Activated CD4-positive, alpha-beta T cell treated with anti-CD3 and anti-CD28 coated beads, Interleukin-2, amount 10 ng/mL, durations not matched to agents 7 days and 5 days (primary cell): Measurements from ENCODE around the gene CYP11A1. TPM values are rescaled to one million over a fixed set of nuclear protein-coding genes. Genes with fewer than 3 reads are reported as not detected.
"Not testable (repeated sequence)": the region's sequence is repeated elsewhere in the genome, so short reads cannot be mapped to it uniquely, and the experiment has no call there.

Source experiments
- CTCF ChIA-PET: fragments of 350-600 bp; sonication (Branson Sonifier 250); formaldehyde crosslinking; loops from one replicate; lab custom pipeline; 2021; ENCODE audit warnings: antibody characterized with exemption; lab: Charles Lee
- POLR2A ChIA-PET: fragments of 350-600 bp; sonication (Branson Sonifier 250); formaldehyde crosslinking; loops from one replicate; lab custom pipeline; 2021; ENCODE audit warnings: antibody characterized with exemption; lab: Charles Lee
- DNase-seq: peaks from one replicate; pipeline ENCODE4 v3.0.0-alpha.2; 2020
- H3K27ac Mint-ChIP-seq: one replicate; pipeline ENCODE4 v1.8.0; 2021; ENCODE audit warnings: mild to moderate bottlenecking, moderate library complexity, mixed read lengths
- H3K27me3 Mint-ChIP-seq: one replicate; pipeline ENCODE4 v1.8.0; 2021; ENCODE audit warnings: mixed read lengths
- H3K36me3 Mint-ChIP-seq: one replicate; pipeline ENCODE4 v1.8.0; 2021; ENCODE audit warnings: low read depth, mixed read lengths
- H3K4me1 Mint-ChIP-seq: one replicate; pipeline ENCODE4 v1.8.0; 2021; ENCODE audit warnings: mixed read lengths
- H3K4me3 Mint-ChIP-seq: one replicate; pipeline ENCODE4 v1.8.0; 2021; ENCODE audit warnings: mild to moderate bottlenecking, moderate library complexity, mixed read lengths
- H3K9me3 Mint-ChIP-seq: one replicate; pipeline ENCODE4 v1.8.0; 2021; ENCODE audit warnings: mixed read lengths
- total RNA-seq, 2 experiments: library from RNA; stranded (reverse); gene quantifications; one replicate each; pipeline ENCODE4 v1.2.3, GENCODE V29; 2021

The CYP11A1 gene
- total RNA-seq, 2 experiments from 2014 or later, result not detected

DNA sequence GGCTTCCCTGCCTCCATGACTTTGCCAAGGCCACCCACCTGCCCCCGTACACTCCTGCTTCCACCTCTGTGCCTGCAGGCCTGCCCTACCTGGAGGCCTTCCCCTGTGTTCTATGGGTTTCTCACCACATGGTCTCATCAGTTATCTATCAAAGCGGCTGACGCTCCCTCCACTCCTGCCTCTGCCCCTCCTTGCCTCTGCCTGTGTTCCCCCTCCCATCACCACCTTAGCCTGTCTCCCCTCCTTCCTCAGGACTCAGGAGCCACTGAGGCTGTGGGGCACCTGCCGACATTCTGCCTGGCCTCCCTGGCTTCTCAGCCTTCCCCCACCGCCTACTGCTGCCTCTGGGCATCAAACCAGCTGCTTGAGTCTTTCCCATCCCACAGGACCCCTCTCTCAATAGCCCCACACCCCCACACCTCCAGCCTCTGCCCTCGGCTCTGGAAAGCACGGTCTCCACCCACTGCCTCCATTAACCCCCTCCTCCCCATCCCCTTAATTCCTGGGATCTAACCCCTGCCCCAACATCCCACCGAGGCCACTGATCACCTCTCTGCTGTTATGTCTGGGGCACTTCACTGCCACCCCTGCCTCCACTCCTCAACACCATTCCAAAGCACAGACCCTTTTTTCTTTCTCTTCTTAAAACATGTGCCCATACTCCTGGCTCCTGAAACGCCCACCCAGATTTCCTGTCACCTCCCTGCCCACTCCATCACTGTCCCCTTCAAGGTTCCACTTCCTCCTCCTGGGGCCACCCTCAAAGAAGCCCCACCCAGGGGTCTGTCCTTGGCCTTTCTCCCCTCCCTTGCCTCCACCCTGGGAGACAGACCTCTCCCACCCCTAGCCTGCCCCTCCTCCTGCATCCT, 24.4 kb upstream of the CYP11A1 start:
- ChIA-PET POLR2A (no interaction called here), CTCF (interaction anchor here (0.9 to 5.6 kb wide), 4 partner anchors 8 to 47 kb away, joined by 3 to 44 read pairs (median 6); no protein-coding TSS in a partner anchor)
- Mint-ChIP-seq H3K4me3 (no peak overlapping the region), H3K9me3 (no peaks in the 10 kb centered on the region), H3K36me3 (no peaks in the 10 kb centered on the region), H3K4me1 (peaks cover 39% of the 10 kb centered on the region), H3K27ac (peak overlapping the region; percentile 44), H3K27me3 (no peaks in the 10 kb centered on the region)
- no peak for DNase-seq

DNA sequence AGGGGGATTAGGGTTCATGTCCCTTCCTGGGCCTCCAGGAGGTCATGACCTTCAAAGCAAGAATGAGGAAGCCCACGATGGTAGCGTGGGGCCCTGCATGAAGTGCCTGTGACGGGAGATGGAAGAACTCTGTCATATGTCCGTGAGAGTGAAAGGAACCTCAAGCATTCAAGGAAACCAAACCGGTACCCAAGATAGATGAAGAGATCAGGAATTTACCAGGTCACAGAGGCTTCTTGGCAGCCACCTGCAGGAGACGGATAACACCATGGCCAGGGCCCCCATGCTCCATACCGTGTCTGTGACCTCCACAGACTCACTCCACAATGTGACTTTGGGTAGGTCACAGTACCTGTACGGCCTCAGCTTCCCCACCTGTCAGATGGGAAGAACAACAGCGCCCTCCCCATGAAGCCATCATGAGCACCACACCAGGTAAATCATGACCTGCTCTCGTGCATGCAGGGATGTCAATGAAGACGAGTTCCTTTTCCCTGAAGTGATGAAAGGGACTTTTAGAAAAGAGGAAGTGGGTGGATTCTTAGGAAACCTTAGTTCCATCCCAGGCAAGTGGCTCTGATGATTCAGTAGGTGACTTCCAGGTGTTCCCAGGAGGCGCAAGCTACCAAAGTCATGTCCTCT, 23.3 kb upstream of the CYP11A1 start:
- Mint-ChIP-seq H3K27ac (peak overlapping the region; percentile 57), H3K27me3 (no peaks in the 10 kb centered on the region), H3K4me3 (no peak overlapping the region), H3K4me1 (peaks cover 37% of the 10 kb centered on the region), H3K9me3 (no peaks in the 10 kb centered on the region), H3K36me3 (no peaks in the 10 kb centered on the region)
- POLR2A ChIA-PET, result no interaction called here
- CTCF ChIA-PET, result interaction anchor here (1.0 to 1.9 kb wide), 2 partner anchors 9 kb away, joined by 3 to 7 read pairs; no protein-coding TSS in a partner anchor
- no peak for DNase-seq

DNA sequence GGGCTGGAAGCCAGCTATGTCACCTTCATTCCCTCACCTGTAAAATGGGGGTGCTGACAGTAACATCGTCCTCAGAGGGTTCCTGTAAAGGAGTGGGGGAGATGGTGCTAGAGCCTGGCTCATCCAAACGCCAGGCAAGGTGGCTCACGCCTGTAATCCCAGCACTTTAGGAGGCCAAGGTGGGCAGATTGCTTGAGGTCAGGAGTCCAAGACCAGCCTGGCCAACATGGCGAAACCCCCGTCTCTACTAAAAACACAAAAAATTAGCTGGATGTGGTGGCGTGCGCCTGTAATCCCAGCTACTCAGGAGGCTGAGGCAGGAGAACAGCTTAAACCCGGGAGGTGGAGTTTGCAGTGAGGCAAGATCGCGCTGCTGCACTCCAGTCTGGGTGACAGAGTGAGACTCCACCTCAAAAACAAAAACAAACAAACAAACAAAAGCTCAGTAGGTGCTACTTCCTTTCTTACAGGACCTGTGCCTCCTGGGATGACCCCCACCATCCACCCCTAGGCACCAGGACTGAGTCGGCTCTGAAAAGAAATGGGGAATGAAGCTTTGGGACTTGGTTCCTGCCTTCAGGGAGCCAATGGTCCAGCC, 22.7 kb upstream of the CYP11A1 start:
- H3K9me3 Mint-ChIP-seq, H3K27me3 Mint-ChIP-seq, DNase-seq, H3K4me3 Mint-ChIP-seq, POLR2A ChIA-PET, H3K36me3 Mint-ChIP-seq: not testable (repeated sequence)
- Mint-ChIP-seq H3K4me1 (peaks cover 43% of the 10 kb centered on the region), H3K27ac (peak overlapping the region; percentile 57)
- CTCF ChIA-PET, result interaction anchor here (1.0 to 1.9 kb wide), 2 partner anchors 8 to 10 kb away, joined by 3 to 7 read pairs; no protein-coding TSS in a partner anchor

DNA sequence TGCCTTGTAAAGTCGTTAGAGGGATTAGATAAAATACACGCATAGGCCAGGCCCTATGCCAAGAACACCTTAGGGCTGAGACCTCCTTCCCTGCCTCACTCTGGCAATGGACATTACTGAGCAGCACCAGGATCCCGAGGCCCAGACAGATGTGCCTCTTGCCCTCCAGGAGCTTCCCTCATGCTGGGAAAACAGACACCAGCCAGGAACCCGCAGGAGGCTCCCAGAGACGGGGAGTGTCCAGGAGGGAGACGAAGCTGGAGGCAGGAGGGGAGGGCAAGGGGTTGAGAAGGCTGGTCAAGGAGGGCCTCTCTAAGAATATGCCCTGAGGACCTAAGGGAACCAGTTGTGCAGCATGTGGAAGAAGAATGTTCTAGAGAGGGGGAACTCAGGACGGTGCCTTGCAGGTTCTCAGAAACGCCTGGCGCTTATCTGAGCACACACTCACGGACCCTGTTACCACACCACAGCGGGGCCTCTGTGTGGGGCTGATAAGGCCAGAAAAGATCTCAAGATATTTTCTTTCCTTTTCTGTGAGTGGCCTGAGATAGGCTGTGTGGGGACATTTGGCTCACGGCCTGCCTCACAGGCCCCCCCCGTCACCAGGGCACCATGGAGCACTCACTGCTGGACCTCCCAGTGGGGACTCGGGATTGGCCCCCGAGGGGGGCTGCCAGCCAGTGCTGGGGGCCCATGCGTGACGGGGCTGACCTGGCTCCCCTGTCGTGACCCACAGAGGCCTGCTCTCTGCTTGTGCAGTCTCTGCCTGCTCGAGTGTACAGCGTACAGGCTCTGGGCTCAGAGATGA, 22.0 kb upstream of the CYP11A1 start:
- H3K36me3 Mint-ChIP-seq, result no peaks in the 10 kb centered on the region
- ChIA-PET CTCF (interaction anchor here (0.7 to 3.4 kb wide), 9 partner anchors 10 to 242 kb away, joined by 3 to 13 read pairs (median 4); no protein-coding TSS in a partner anchor), POLR2A (no interaction called here)
- no peak overlapping the region for H3K27ac Mint-ChIP-seq
- H3K27me3 Mint-ChIP-seq, result no peaks in the 10 kb centered on the region
- H3K9me3 Mint-ChIP-seq, result no peaks in the 10 kb centered on the region
- H3K4me1 Mint-ChIP-seq, result peaks cover 50% of the 10 kb centered on the region
- no peak for DNase-seq
- no peak overlapping the region for H3K4me3 Mint-ChIP-seq

DNA sequence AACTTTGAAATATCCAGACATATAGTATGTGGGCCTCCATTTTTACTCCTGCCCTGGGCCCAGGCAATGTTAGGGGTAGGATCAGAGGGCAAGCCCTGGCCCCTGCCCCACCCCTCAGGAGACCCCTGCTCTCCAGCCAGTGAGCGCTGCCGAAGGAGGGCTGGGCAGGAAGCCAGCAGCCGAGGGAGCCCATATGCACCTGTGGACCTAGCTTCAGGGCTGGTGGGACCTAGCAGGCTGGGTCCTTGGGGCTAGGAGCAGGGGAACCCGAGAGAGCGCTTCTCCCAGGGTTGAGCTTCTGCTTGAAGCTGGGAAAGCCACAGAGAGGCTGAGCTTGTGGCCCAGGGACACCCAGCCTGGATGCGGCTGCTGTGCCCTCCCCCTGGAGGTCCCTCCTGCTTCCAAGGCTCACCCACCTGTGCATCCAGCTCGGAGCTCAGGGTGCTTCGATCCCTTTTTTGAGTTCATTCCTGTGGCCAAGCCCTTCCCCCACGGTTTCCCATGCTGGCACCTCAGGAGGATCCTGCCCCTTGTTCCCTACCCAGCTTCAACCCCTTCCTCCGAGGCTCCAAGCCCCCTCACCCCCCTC, 21.0 kb upstream of the CYP11A1 start:
- H3K27ac Mint-ChIP-seq, result no peak overlapping the region
- no peaks in the 10 kb centered on the region for H3K27me3 Mint-ChIP-seq
- no peak for DNase-seq
- ChIA-PET CTCF (interaction anchor here (0.7 to 3.4 kb wide), 8 partner anchors 10 to 243 kb away, joined by 3 to 13 read pairs (median 4); no protein-coding TSS in a partner anchor), POLR2A (no interaction called here)
- H3K4me1 Mint-ChIP-seq, result peaks cover 55% of the 10 kb centered on the region
- no peak overlapping the region for H3K4me3 Mint-ChIP-seq
- no peaks in the 10 kb centered on the region for H3K36me3 Mint-ChIP-seq
- H3K9me3 Mint-ChIP-seq, result no peaks in the 10 kb centered on the region

DNA sequence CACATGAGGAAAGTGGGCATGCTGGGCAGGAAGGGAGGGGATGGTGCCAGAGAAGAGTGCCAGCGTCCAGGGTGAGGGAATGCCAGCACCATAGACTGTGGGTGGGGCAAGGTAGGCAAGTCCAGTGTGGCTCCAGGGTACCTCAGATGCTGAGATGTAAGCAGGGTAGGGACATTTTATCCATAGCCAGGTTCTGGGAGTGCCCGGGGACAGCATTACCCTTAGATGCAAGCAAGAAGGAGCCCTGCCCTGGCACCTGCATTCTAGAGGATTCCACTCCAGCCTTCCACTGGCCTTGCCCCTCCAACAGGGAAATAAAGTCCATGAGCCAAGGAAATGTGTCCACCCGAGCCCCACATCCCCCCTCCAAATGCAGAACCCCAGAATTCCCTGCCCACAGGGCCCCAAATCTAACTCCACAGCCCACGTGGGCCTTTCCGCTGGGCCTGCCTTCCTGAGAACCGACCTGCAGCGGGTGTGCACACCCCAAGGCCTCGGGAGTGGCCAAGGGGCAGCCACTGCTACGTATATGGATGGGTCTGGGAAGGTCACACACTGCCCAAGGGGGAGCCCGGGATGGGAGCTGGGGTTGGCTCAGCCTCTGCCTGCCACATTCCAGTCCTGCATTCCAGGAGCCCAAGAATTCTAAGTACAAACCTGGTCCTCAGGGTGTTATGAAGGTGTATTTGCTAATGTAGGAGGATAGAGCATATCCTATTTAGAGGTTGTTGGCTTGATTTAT, 20.3 kb upstream of the CYP11A1 start:
- ChIA-PET CTCF (interaction anchor here (1.0 to 3.4 kb wide), 5 partner anchors 9 to 51 kb away, joined by 3 to 13 read pairs (median 5); no protein-coding TSS in a partner anchor), POLR2A (no interaction called here)
- no peak for DNase-seq
- Mint-ChIP-seq H3K4me1 (peaks cover 60% of the 10 kb centered on the region), H3K4me3 (no peak overlapping the region), H3K27me3 (no peaks in the 10 kb centered on the region), H3K36me3 (no peaks in the 10 kb centered on the region), H3K9me3 (no peaks in the 10 kb centered on the region), H3K27ac (no peak overlapping the region)

DNA sequence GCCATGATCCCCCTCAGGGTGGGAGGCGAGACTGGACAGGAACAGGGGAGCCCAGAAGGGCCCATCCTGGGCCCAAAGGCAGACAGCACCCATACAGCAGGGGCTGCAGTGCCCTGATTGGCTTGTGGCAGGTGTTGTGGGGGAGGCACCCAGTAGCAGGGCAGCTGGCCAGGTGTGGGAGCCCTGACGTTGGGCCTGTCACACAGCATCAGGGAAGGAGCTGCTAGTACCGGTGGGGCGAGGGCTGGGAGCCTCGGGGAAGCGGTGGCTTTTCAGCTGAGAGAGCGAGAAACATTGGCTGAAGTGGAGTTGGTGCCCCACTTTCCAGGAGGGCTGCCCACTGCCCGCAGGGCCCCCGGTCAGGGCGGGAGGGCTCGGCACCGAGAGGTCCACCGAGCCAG, 19.7 kb upstream of the CYP11A1 start:
- CTCF ChIA-PET, result interaction anchor here (3.4 to 5.5 kb wide), 2 partner anchors 16 to 52 kb away, joined by 13 to 49 read pairs; no protein-coding TSS in a partner anchor
- H3K36me3 Mint-ChIP-seq, result no peaks in the 10 kb centered on the region
- no peak overlapping the region for H3K27ac Mint-ChIP-seq
- DNase-seq, result no peak
- H3K9me3 Mint-ChIP-seq, result no peaks in the 10 kb centered on the region
- H3K27me3 Mint-ChIP-seq, result no peaks in the 10 kb centered on the region
- peaks cover 61% of the 10 kb centered on the region for H3K4me1 Mint-ChIP-seq
- no peak overlapping the region for H3K4me3 Mint-ChIP-seq
- POLR2A ChIA-PET, result no interaction called here

DNA sequence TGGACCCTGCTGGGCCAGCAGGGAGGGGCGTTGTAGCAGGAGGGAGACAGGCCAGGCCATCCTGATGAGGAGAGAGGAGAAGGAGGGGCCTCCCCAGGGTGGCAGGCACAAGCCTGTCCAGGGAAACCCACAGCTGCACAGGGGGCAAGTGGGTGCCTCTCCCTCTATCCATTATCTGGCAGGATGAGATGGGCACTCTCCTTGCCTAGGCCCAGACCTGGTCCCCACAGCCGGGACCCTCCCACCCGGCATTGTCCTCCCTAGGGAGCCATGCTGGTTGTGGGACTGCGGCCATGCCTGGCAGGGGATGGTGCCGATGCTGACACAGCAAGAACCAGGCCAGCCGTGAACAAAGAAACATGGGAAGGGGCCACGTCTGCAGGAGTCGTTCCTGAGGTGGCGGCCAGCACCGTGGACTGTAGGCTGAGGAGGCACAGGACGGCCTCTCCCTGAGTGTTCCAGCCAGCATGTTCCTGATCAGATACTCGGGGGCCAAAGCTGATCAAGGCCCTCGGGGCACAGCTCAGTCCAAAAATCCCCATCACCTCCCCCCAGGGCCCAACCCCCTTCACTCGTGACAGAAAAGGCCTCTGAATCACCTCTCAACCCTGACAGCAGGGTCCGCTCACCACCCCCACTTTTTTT, 19.2 kb upstream of the CYP11A1 start:
- POLR2A ChIA-PET, result no interaction called here

DNA sequence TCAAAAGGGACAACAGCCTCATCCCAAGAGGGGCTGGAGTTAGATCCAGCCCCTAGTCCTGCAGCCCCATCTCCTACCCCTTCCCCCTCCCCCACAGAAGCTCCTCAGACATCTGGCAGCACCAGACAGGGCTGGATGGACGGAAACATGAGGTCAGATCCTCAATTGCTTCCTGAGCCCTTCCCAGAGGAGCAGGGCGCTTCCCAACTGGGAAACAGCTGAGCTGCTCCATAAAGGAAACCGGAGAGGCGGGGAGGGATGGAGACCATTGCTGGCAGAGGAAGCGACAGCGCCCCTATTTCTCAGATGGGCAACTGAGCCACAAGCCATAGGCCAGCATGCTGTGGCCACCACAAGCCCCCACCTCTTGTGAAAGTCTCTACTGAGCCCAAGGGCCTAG, 18.3 kb upstream of the CYP11A1 start:
- peak overlapping the region; percentile 93 for H3K27ac Mint-ChIP-seq
- no peaks in the 10 kb centered on the region for H3K9me3 Mint-ChIP-seq
- CTCF ChIA-PET, result interaction anchor here (0.5 to 5.6 kb wide), 10 partner anchors 9 to 402 kb away, joined by 3 to 120 read pairs (median 7); partner anchors contain the start of gene SEMA7A
- POLR2A ChIA-PET, result interaction anchor here (0.8 kb wide), 1 partner anchor 15 kb away, joined by 4 read pairs; no protein-coding TSS in a partner anchor
- H3K4me3 Mint-ChIP-seq, result no peak overlapping the region
- H3K4me1 Mint-ChIP-seq, result peaks cover 51% of the 10 kb centered on the region
- DNase-seq, result no peak
- no peaks in the 10 kb centered on the region for H3K36me3 Mint-ChIP-seq
- no peaks in the 10 kb centered on the region for H3K27me3 Mint-ChIP-seq

More for the DNA sequence above, 19.2 kb upstream of the CYP11A1 start:
- Mint-ChIP-seq H3K9me3 (no peaks in the 10 kb centered on the region), H3K36me3 (no peaks in the 10 kb centered on the region), H3K27ac (no peak overlapping the region), H3K4me3 (no peak overlapping the region), H3K27me3 (no peaks in the 10 kb centered on the region), H3K4me1 (peaks cover 58% of the 10 kb centered on the region)
- CTCF ChIA-PET, result interaction anchor here (3.4 to 5.5 kb wide), 2 partner anchors 17 to 53 kb away, joined by 13 to 49 read pairs; no protein-coding TSS in a partner anchor
- no peak for DNase-seq

DNA sequence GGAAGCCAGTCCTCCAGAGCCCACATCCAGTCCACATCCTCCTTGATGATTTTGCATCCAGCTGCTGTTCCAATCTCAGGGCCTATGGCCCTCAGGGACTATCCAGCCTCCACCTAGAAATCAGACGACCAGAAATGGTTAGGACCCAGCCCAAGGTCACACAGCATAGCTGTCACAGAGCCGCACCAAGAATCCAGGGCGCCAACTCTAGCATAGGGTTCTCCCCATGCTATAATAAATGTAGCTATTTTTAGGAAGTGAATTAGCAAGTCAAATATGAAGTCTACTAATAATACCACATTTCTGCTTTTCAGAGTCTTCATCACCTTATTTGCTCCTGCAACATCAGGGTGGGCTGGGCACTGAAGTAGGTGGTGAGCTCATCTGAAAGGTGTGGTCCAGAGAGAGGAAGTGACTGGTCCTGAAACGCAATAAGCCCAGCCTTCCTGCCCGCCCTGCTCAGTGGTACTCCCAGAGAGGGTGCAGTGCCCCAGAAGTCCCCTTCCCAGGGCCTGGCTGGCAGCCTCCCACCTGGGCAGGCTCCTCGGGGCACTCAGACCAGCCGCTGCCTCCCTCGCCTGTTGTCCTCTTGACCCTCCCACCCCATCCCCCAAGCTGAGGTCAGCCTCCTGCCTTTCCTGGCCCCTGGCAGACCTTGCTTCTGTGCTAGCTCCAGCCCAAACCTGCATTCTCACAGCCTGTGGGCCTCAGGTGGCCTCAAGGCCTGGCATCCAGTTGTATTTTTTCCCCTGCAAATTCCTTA, 17.6 kb upstream of the CYP11A1 start:
- CTCF ChIA-PET, result interaction anchor here (0.5 to 5.6 kb wide), 16 partner anchors 10 to 402 kb away, joined by 3 to 120 read pairs (median 5); partner anchors contain the start of gene SEMA7A

More for the DNA sequence above, 17.6 kb upstream of the CYP11A1 start:
- POLR2A ChIA-PET, result interaction anchor here (0.8 to 1.1 kb wide), 3 partner anchors 16 to 49 kb away, joined by 3 to 6 read pairs (median 4); no protein-coding TSS in a partner anchor
- H3K36me3 Mint-ChIP-seq, result no peaks in the 10 kb centered on the region
- no peaks in the 10 kb centered on the region for H3K27me3 Mint-ChIP-seq
- H3K4me1 Mint-ChIP-seq, result peaks cover 47% of the 10 kb centered on the region
- no peaks in the 10 kb centered on the region for H3K9me3 Mint-ChIP-seq
- DNase-seq, result peak; percentile 46
- H3K27ac Mint-ChIP-seq, result peak overlapping the region; percentile 93
- H3K4me3 Mint-ChIP-seq, result no peak overlapping the region
